Activated T-helper 17 cell treated with anti-CD3 and anti-CD28 coated beads, Interleukin-2, amount 50 U/mL, for 72 hours (primary cell): ENCODE data around the gene COPS7B. TPM values are rescaled to one million over a fixed set of nuclear protein-coding genes. Genes with fewer than 3 reads are reported as not detected.
"Not testable (repeated sequence)": the region's sequence is repeated elsewhere in the genome, so short reads cannot be mapped to it uniquely, and the experiment has no call there.

Experiments used
- ATAC-seq: fragments of 150-1000 bp; cut with Tn5 transposase; replicated peaks from 2 replicates; pipeline ENCODE4 v1.10.0; 2021; ENCODE audit warnings: mild to moderate bottlenecking, moderate library complexity
- H3K27ac Mint-ChIP-seq: one replicate; pipeline ENCODE4 v1.8.0; 2022; ENCODE audit warnings: mixed read lengths
- H3K27me3 Mint-ChIP-seq: one replicate; pipeline ENCODE4 v1.8.0; 2022; ENCODE audit warnings: mixed read lengths
- H3K36me3 Mint-ChIP-seq: one replicate; pipeline ENCODE4 v1.8.0; 2022; ENCODE audit warnings: low read depth, mild to moderate bottlenecking, mixed read lengths
- H3K4me1 Mint-ChIP-seq: one replicate; pipeline ENCODE4 v1.8.0; 2022; ENCODE audit warnings: mixed read lengths
- H3K4me3 Mint-ChIP-seq: one replicate; pipeline ENCODE4 v1.8.0; 2022; ENCODE audit warnings: mild to moderate bottlenecking, mixed read lengths
- H3K9me3 Mint-ChIP-seq: one replicate; pipeline ENCODE4 v1.8.0; 2022; ENCODE audit warnings: mixed read lengths
- total RNA-seq, 2 donors: library from RNA; stranded (reverse); gene quantifications; one replicate each; pipeline ENCODE4 v1.2.3, GENCODE V29; 2022

The COPS7B gene
- total RNA-seq, result 10 to 100 TPM; 41.5 to 47.8 TPM

GRCh38 chr2:231786177-231786916, at the start of gene COPS7B:
Gene COPS7B, plus strand, starts transcription at chr2:231786445. Its CDS starts 2,126 bp downstream, at chr2:231788571.
- H3K9me3 Mint-ChIP-seq, result no peaks in the 10 kb centered on the region
- peaks cover 46% of the 10 kb centered on the region for H3K36me3 Mint-ChIP-seq
- peaks cover 51% of the 10 kb centered on the region for H3K4me1 Mint-ChIP-seq
- peak; percentile 68 for ATAC-seq
- peak within 1 kb of the TSS; percentile 89 for H3K4me3 Mint-ChIP-seq
- H3K27me3 Mint-ChIP-seq, result no peaks in the 10 kb centered on the region
- H3K27ac Mint-ChIP-seq, result peak within 1 kb of the TSS; percentile 73

GRCh38 chr2:231737761-231738160, 48.5 kb upstream of the COPS7B start:
- H3K4me3 Mint-ChIP-seq, result no peak overlapping the region
- H3K4me1 Mint-ChIP-seq, result no peaks in the 10 kb centered on the region
- no peaks in the 10 kb centered on the region for H3K9me3 Mint-ChIP-seq
- peaks cover 40% of the 10 kb centered on the region for H3K36me3 Mint-ChIP-seq
- no peaks in the 10 kb centered on the region for H3K27me3 Mint-ChIP-seq
- H3K27ac Mint-ChIP-seq, result no peak overlapping the region
- ATAC-seq, result no peak

GRCh38 chr2:231743376-231744116, 42.7 kb upstream of the COPS7B start:
- H3K9me3 Mint-ChIP-seq, result no peaks in the 10 kb centered on the region
- H3K4me1 Mint-ChIP-seq, result no peaks in the 10 kb centered on the region
- no peak overlapping the region for H3K27ac Mint-ChIP-seq
- H3K4me3 Mint-ChIP-seq, result no peak overlapping the region
- H3K36me3 Mint-ChIP-seq, result peaks cover under 1% of the 10 kb centered on the region
- ATAC-seq, result no peak
- H3K27me3 Mint-ChIP-seq, result no peaks in the 10 kb centered on the region

- H3K9me3 Mint-ChIP-seq, result no peaks in the 10 kb centered on the region
- no peak overlapping the region for H3K27ac Mint-ChIP-seq
- no peak for ATAC-seq
- H3K4me1 Mint-ChIP-seq, result no peaks in the 10 kb centered on the region
- H3K27me3 Mint-ChIP-seq, result no peaks in the 10 kb centered on the region
- H3K4me3 Mint-ChIP-seq, result no peak overlapping the region
- H3K36me3 Mint-ChIP-seq, result no peaks in the 10 kb centered on the region
Observed at GRCh38 chr2:231745303-231746038, 40.8 kb upstream of the COPS7B start.

- H3K27ac Mint-ChIP-seq, H3K4me3 Mint-ChIP-seq, H3K27me3 Mint-ChIP-seq, H3K4me1 Mint-ChIP-seq, H3K9me3 Mint-ChIP-seq, H3K36me3 Mint-ChIP-seq, ATAC-seq: not testable (repeated sequence)
Observed at GRCh38 chr2:231748153-231748896, 37.9 kb upstream of the COPS7B start.

GRCh38 chr2:231749016-231749415, 37.2 kb upstream of the COPS7B start:
- not testable (repeated sequence) for H3K27ac Mint-ChIP-seq, H3K36me3 Mint-ChIP-seq, H3K4me3 Mint-ChIP-seq, H3K9me3 Mint-ChIP-seq, H3K27me3 Mint-ChIP-seq, ATAC-seq, H3K4me1 Mint-ChIP-seq

- Mint-ChIP-seq H3K4me3 (no peak overlapping the region), H3K27me3 (no peaks in the 10 kb centered on the region)
Observed at GRCh38 chr2:231751042-231751815, 35.0 kb upstream of the COPS7B start.

GRCh38 chr2:231752061-231752460, 34.2 kb upstream of the COPS7B start:
- no peak overlapping the region for H3K27ac Mint-ChIP-seq
- H3K4me1 Mint-ChIP-seq, result no peaks in the 10 kb centered on the region
- no peaks in the 10 kb centered on the region for H3K27me3 Mint-ChIP-seq
- H3K9me3 Mint-ChIP-seq, result no peaks in the 10 kb centered on the region
- no peak overlapping the region for H3K4me3 Mint-ChIP-seq
- H3K36me3 Mint-ChIP-seq, result no peaks in the 10 kb centered on the region
- ATAC-seq, result no peak

More at GRCh38 chr2:231751042-231751815, 35.0 kb upstream of the COPS7B start:
- ATAC-seq, result no peak
- no peak overlapping the region for H3K27ac Mint-ChIP-seq
- H3K4me1 Mint-ChIP-seq, result no peaks in the 10 kb centered on the region
- no peaks in the 10 kb centered on the region for H3K9me3 Mint-ChIP-seq
- H3K36me3 Mint-ChIP-seq, result no peaks in the 10 kb centered on the region

GRCh38 chr2:231761735-231762134, 24.5 kb upstream of the COPS7B start:
- Mint-ChIP-seq H3K9me3 (no peaks in the 10 kb centered on the region), H3K27me3 (no peaks in the 10 kb centered on the region)

GRCh38 chr2:231764124-231764523, 22.1 kb upstream of the COPS7B start:
- Mint-ChIP-seq H3K36me3 (peaks cover 5% of the 10 kb centered on the region), H3K27me3 (no peaks in the 10 kb centered on the region), H3K4me1 (peaks cover 8% of the 10 kb centered on the region), H3K4me3 (no peak overlapping the region), H3K9me3 (no peaks in the 10 kb centered on the region), H3K27ac (no peak overlapping the region)
- no peak for ATAC-seq

More at GRCh38 chr2:231761735-231762134, 24.5 kb upstream of the COPS7B start:
- H3K27ac Mint-ChIP-seq, result no peak overlapping the region
- no peak for ATAC-seq
- H3K36me3 Mint-ChIP-seq, result peaks cover 5% of the 10 kb centered on the region
- peaks cover 8% of the 10 kb centered on the region for H3K4me1 Mint-ChIP-seq
- no peak overlapping the region for H3K4me3 Mint-ChIP-seq

GRCh38 chr2:231764760-231765159, 21.5 kb upstream of the COPS7B start:
- H3K4me1 Mint-ChIP-seq, result peaks cover 8% of the 10 kb centered on the region
- ATAC-seq, result no peak
- H3K27ac Mint-ChIP-seq, result no peak overlapping the region
- no peaks in the 10 kb centered on the region for H3K9me3 Mint-ChIP-seq
- H3K36me3 Mint-ChIP-seq, result peaks cover 5% of the 10 kb centered on the region
- H3K4me3 Mint-ChIP-seq, result no peak overlapping the region
- no peaks in the 10 kb centered on the region for H3K27me3 Mint-ChIP-seq

- Mint-ChIP-seq H3K27me3 (no peaks in the 10 kb centered on the region), H3K4me1 (peaks cover 8% of the 10 kb centered on the region), H3K27ac (peak overlapping the region; percentile 12), H3K36me3 (peaks cover 5% of the 10 kb centered on the region), H3K9me3 (no peaks in the 10 kb centered on the region), H3K4me3 (no peak overlapping the region)
- peak; percentile 23 for ATAC-seq
Observed at GRCh38 chr2:231765496-231765929, 20.7 kb upstream of the COPS7B start.
